HepG2 (cell line): Measurements from ENCODE around the gene PBLD. TPM values are rescaled to one million over a fixed set of nuclear protein-coding genes. Genes with fewer than 3 reads are reported as not detected.

ENCODE experiments used
- ATAC-seq: fragments of 200-7000 bp; cut with Tn5 transposase; 3 replicates; pipeline ENCODE4 v1.9.1; 2020; ENCODE audit warnings: mild to moderate bottlenecking, moderate library complexity
- BruUV-seq: library from RNA; stranded (reverse); fragments of 400-500 nt; replicated peaks from 2 replicates; lab custom pipeline; 2021; lab: Mats Ljungman, UMichigan
- CTCF ChIA-PET: fragments of 300-600 bp; formaldehyde crosslinking; extraction: SDS; loops from one replicate; lab custom pipeline; 2021; ENCODE audit warnings: low total read pairs, inconsistent platforms, low intra/inter-chr PET ratio; lab: Yijun Ruan, JAX
- POLR2A ChIA-PET: fragments of 350-600 bp; sonication (Branson Sonifier 250); formaldehyde crosslinking; loops from one replicate; lab custom pipeline; 2020; ENCODE audit warnings: antibody characterized with exemption, inconsistent platforms; lab: Yijun Ruan, JAX
- DNase-seq: peaks from one replicate; pipeline ENCODE4 v3.0.0-alpha.2; 2015; ENCODE audit warnings: low spot score
- FAIRE-seq: peaks from 3 replicates; lab custom pipeline; 2011; peaks lifted over from hg19 to GRCh38; lab: Jason Lieb, UNC
- H2AFZ ChIP-seq: one replicate; pipeline ENCODE4 v1.6.1; 2011; ENCODE audit warnings: low read length, inconsistent platforms
- H3K27ac ChIP-seq: fragments of 300-600 bp; 3 replicates; pipeline ENCODE4 v1.8.0; 2011; ENCODE audit warnings: mixed run types, mild to moderate bottlenecking, mixed read lengths, low read length, inconsistent platforms; ENCODE audit not compliant: insufficient read depth; ENCODE audit errors: extremely low read length
- H3K27me3 ChIP-seq, 2 experiments: fragments of 200-600 bp in 1 of 2; 2 replicates in 1 of 2; 3 replicates in 1 of 2; pipeline versions ENCODE4 v1.6.0 to v1.8.0; 2011; ENCODE audit warnings: low read length in 2 of 2, mild to moderate bottlenecking in 2 of 2, moderate library complexity in 2 of 2, inconsistent platforms in 1 of 2; ENCODE audit not compliant: insufficient read depth in 2 of 2, control insufficient read depth in 1 of 2
- H3K36me3 ChIP-seq, 2 experiments: fragments of 200-600 bp in 1 of 2; replicated peaks in 1 of 2; 2 replicates in 1 of 2; 3 replicates in 1 of 2; pipeline versions ENCODE4 v1.5.1 to v1.8.0; 2011; ENCODE audit warnings: low read length in 2 of 2, inconsistent platforms in 1 of 2; ENCODE audit not compliant: insufficient read depth in 2 of 2, control insufficient read depth in 1 of 2
- H3K4me1 ChIP-seq: 2 replicates; pipeline ENCODE4 v1.5.1; 2012; ENCODE audit warnings: low read length, inconsistent platforms; ENCODE audit not compliant: insufficient read depth
- H3K4me2 ChIP-seq: 2 replicates; pipeline ENCODE4 v1.6.0; 2011; ENCODE audit warnings: low read depth, low read length, inconsistent platforms
- H3K4me3 ChIP-seq, 3 experiments: fragments of 200-600 bp in 1 of 3; sonication (generic), shearing (Covaris generic) in 1 of 3; replicated peaks in 1 of 3; 2 replicates each; pipeline ENCODE4 v1.5.1; 2011 to 2016; ENCODE audit warnings: low read length in 3 of 3, inconsistent platforms in 2 of 3, low read depth in 2 of 3, mild to moderate bottlenecking in 2 of 3, control low read depth in 1 of 3, mixed read lengths in 1 of 3; ENCODE audit not compliant: insufficient read depth in 1 of 3
- H3K79me2 ChIP-seq: one replicate; pipeline ENCODE4 v1.6.1; 2011; ENCODE audit warnings: low read length, inconsistent platforms; ENCODE audit not compliant: insufficient read depth
- H3K9ac ChIP-seq: 2 replicates; pipeline ENCODE4 v1.6.0; 2011; ENCODE audit warnings: mild to moderate bottlenecking, low read depth, low read length, inconsistent platforms; ENCODE audit not compliant: insufficient read depth
- H3K9me3 ChIP-seq: 2 replicates; pipeline ENCODE4 v1.5.1; 2012; ENCODE audit warnings: mild to moderate bottlenecking, low read length
- H4K20me1 ChIP-seq: 2 replicates; pipeline ENCODE4 v1.6.0; 2011; ENCODE audit warnings: inconsistent platforms, mild to moderate bottlenecking, low read length, moderate library complexity; ENCODE audit not compliant: insufficient read depth
- ELK4 ChIP-seq: sonication (generic); formaldehyde crosslinking; IDR thresholded peaks from 2 replicates; pipeline ENCODE4 v1.9.0; 2021; ENCODE audit warnings: missing genetic modification reagents, borderline replicate concordance
- FOXA1 ChIP-seq, 2 experiments: fragments of 450-650 bp in 1 of 2; sonication (generic) in 1 of 2; formaldehyde crosslinking in 1 of 2; IDR thresholded peaks; 2 replicates each; pipeline versions ENCODE4 v1.4.0 to v1.6.1; 2016 to 2020; ENCODE audit warnings: missing genetic modification reagents in 1 of 2
- GRHL1 ChIP-seq: sonication (generic); formaldehyde crosslinking; conservative IDR thresholded peaks from 2 replicates; pipeline ENCODE4 v1.8.0; 2022; ENCODE audit warnings: missing genetic modification reagents
- RBM22 ChIP-seq: fragments of 200-400 bp; formaldehyde crosslinking; optimal IDR thresholded peaks from 2 replicates; pipeline ENCODE3; 2017; ENCODE audit warnings: mild to moderate bottlenecking, low read length, moderate library complexity
- SCMH1 ChIP-seq: sonication (generic); formaldehyde crosslinking; IDR thresholded peaks from 2 replicates; pipeline ENCODE4 v1.9.0; 2021; ENCODE audit warnings: missing genetic modification reagents, mild to moderate bottlenecking, borderline replicate concordance
- ZBTB34 ChIP-seq: sonication (generic); formaldehyde crosslinking; IDR thresholded peaks from 2 replicates; pipeline ENCODE4 v1.8.0; 2022; ENCODE audit warnings: mild to moderate bottlenecking, missing genetic modification reagents
- ZNF616 ChIP-seq: sonication (generic); formaldehyde crosslinking; IDR thresholded peaks from 2 replicates; pipeline ENCODE4 v1.5.0; 2020; ENCODE audit warnings: low read depth, mild to moderate bottlenecking, missing genetic modification reagents
- WGBS: methylation state at CpG from one replicate; pipeline ENCODE4 v1.1.6; 2017; ENCODE audit warnings: low lambda C conversion rate; 5-methylcytosine and 5-hydroxymethylcytosine counted together
- in situ Hi-C: cut with HindIII; loops from 2 replicates; pipeline ENCODE4 v1.10.0; 2017; ENCODE audit warnings: low pct_unique_long_range_greater_than_20kb; ENCODE audit not compliant: extremely low pct_ligation_motif_present
- intact Hi-C: fragments of 100-400 bp; cut with micrococcal nuclease; formaldehyde crosslinking; loops from one replicate; pipeline ENCODE4 v1.10.0; 2022; ENCODE audit not compliant: unreplicated experiment
- polyA plus RNA-seq, 8 experiments: library from polyadenylated mRNA; depleted of rRNA in 3 of 8; stranded (reverse) in 7 of 8; unstranded in 1 of 8; fragments of >200 nt; fragmentation: Illumina TruSeq in 4 of 8; extraction: Trizol in 4 of 8; gene quantifications; 2 replicates each; pipeline versions ENCODE4 v1.2.1 to v1.2.3, GENCODE V29; 2011 to 2016; ENCODE audit warnings: low read depth in 4 of 8, missing spikeins in 1 of 8, mixed read lengths in 1 of 8; ENCODE audit not compliant: insufficient read depth in 1 of 8
- total RNA-seq, 5 experiments: library from RNA; depleted of rRNA; stranded (reverse); fragments of >200 nt; fragmentation: Illumina TruSeq; extraction: Trizol; gene quantifications; 2 replicates each; pipeline ENCODE4 v1.2.3, GENCODE V29; 2016; ENCODE audit warnings: low read depth in 1 of 5
- TF ChIP-seq, protein P1 (sequence below): sonication (generic); formaldehyde crosslinking; IDR thresholded peaks from 2 replicates; pipeline ENCODE4 v1.4.0; 2020; ENCODE audit warnings: missing genetic modification reagents, low read depth, mild to moderate bottlenecking, borderline replicate concordance
- TF ChIP-seq, protein P2 (sequence below), 2 experiments: fragments of 450-650 bp in 1 of 2; sonication (generic) in 1 of 2; formaldehyde crosslinking; IDR thresholded peaks; 2 replicates each; pipeline versions ENCODE4 v1.5.0 to v1.8.0; 2020 to 2022; ENCODE audit warnings: mild to moderate bottlenecking in 1 of 2, missing genetic modification reagents in 1 of 2

PBLD gene
- total and polyA plus RNA-seq, 2 of the 13 experiments (the other 11 are each of a cell fraction or from before 2014, with no cell fraction given) = 0.42 to 3.1 TPM

GRCh38 chr10:68342909-68343516 is 10.3 kb upstream of the PBLD start:
- BruUV-seq = no TSS peak
- intact Hi-C loops (loop anchor here (10.0 kb wide), 1 partner anchor 62 kb away; the partner anchor contains the start of gene RUFY2), in situ Hi-C loops (no loop called here)
- H3K4me3 ChIP-seq = no peak overlapping the region
- peaks cover 13 to 60% of the 10 kb centered on the region in 2 experiments for H3K36me3 ChIP-seq
- no peak for FAIRE-seq
- H4K20me1 ChIP-seq = peaks cover 19% of the 10 kb centered on the region
- no peak for ATAC-seq
- TF ChIP-seq, protein P1, sequence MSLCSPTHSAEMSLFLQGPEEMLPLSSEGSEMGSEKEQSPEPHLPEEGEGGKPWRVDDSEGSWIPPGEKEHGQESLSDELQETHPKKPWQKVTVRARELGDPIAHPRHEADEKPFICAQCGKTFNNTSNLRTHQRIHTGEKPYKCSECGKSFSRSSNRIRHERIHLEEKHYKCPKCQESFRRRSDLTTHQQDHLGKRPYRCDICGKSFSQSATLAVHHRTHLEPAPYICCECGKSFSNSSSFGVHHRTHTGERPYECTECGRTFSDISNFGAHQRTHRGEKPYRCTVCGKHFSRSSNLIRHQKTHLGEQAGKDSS = no peak
- no peak for TF ChIP-seq ELK4 (CRISPR knock-in tag)
- TF ChIP-seq GRHL1 (CRISPR knock-in tag) = no peak
- no peak for TF ChIP-seq ZNF616 (CRISPR knock-in tag)
- TF ChIP-seq RBM22 = peak; percentile 70
- TF ChIP-seq, protein P2, sequence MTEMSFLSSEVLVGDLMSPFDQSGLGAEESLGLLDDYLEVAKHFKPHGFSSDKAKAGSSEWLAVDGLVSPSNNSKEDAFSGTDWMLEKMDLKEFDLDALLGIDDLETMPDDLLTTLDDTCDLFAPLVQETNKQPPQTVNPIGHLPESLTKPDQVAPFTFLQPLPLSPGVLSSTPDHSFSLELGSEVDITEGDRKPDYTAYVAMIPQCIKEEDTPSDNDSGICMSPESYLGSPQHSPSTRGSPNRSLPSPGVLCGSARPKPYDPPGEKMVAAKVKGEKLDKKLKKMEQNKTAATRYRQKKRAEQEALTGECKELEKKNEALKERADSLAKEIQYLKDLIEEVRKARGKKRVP (CRISPR knock-in tag; IDR thresholded peaks at IDR 0.05) = 0 out of 4 replicates have a peak, but pooled peaks of 1 of the 2 experiments have one; percentile 39
- no peak for TF ChIP-seq SCMH1 (CRISPR knock-in tag)
- no peak for TF ChIP-seq ZBTB34 (CRISPR knock-in tag)
- TF ChIP-seq FOXA1 (IDR thresholded peaks at IDR 0.05) = no peak
- no peak for TF ChIP-seq FOXA1 (CRISPR knock-in tag; IDR thresholded peaks at IDR 0.05)
- H3K4me1 ChIP-seq = no peaks in the 10 kb centered on the region
- DNase-seq = no peak
- no peak overlapping the region for H3K4me2 ChIP-seq
- H3K27me3 ChIP-seq = no peaks in the 10 kb centered on the region
- 96% methylated on average over 3 of the region's 3 CpGs for WGBS
- H3K27ac ChIP-seq = no peak overlapping the region
- H2AFZ ChIP-seq = no peak overlapping the region
- no peaks in the 10 kb centered on the region for H3K9me3 ChIP-seq
- POLR2A ChIA-PET = no interaction called here
- H3K79me2 ChIP-seq = peaks cover 19% of the 10 kb centered on the region
- no peak overlapping the region for H3K9ac ChIP-seq
- CTCF ChIA-PET = no interaction called here
